HK-2 (cell line): ENCODE results near the gene MVB12B.
A peak's percentile ranks its signal among the peaks of the same experiment; 100 is the strongest.

Experiments used
- DNase-seq: peaks from one replicate; pipeline ENCODE4 v3.0.0-alpha.2; 2018; ENCODE audit not compliant: unreplicated experiment

The MVB12B gene

DNA sequence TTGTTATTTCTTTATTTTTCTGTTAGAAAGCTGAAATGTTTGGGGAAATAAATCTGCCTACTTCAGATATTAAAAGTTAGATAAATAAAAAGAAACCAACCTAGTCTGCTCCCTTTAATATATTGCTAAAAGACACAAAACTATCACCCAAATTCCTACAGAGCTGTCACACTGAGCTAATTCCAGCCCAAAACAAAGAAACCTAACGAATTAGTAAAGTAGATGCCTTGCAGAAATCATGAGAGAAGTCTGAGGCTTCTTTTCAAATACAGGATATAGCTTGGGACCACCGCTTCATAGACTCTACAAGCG, 164.9 kb downstream of the MVB12B start:
- DNase-seq, result no peak

DNA sequence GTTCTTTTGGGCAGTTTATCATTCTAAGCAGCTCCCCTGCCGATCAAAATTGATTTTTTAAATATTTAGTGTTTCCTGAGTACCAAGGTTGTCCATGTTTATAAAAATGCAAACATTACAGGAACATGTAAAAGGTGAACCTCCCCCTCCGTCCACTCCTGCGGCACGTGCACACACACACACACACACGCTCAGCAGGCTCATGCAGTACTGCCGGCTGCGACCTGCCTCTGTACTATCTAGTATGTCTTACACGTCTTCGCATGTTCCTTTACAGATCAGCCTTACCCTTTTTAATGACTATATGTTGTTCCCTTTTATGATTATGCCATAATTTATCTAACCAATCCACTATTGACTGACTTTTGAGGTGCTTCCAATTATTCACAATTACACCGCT, 165.3 kb downstream of the MVB12B start:
- DNase-seq, result no peak

DNA sequence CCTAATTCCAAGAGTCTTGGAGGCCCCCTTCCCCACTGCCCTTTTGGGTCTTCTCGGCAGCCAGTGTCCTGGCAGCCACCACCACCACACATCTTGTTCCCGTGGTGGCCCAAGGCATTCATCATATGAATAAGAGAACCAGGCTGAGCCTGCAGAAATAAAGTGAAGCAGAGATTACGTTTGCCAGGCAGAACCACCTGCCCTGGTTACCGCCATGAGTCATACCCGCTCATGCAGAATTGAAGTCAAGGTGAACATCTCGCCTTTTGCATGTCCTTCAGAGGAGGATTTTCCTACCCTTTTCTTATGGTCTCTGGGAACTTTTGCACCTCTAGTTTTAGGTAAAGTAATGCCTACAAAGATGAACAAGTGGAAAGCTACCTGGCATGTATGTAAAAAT, 167.6 kb downstream of the MVB12B start:
- no peak for DNase-seq

DNA sequence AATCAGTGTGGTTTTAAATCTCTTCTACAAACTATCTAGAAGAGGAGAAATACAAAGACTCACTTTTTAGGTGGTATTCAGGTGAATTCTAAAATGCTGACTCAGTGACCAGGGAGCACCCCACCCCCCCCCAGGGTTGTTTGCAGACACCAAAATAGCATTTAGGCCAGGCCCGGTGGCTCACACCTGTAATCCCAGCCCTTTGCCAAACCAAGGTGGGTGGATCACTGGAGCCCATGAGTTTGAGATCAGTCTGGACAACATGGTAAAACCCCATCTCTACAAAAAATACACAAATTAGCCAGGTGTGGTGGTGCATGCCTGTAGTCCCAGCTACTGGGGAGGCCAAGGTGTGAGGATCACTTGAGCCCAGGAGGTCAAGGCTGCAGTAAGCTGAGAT, 168.1 kb downstream of the MVB12B start:
- no peak for DNase-seq

DNA sequence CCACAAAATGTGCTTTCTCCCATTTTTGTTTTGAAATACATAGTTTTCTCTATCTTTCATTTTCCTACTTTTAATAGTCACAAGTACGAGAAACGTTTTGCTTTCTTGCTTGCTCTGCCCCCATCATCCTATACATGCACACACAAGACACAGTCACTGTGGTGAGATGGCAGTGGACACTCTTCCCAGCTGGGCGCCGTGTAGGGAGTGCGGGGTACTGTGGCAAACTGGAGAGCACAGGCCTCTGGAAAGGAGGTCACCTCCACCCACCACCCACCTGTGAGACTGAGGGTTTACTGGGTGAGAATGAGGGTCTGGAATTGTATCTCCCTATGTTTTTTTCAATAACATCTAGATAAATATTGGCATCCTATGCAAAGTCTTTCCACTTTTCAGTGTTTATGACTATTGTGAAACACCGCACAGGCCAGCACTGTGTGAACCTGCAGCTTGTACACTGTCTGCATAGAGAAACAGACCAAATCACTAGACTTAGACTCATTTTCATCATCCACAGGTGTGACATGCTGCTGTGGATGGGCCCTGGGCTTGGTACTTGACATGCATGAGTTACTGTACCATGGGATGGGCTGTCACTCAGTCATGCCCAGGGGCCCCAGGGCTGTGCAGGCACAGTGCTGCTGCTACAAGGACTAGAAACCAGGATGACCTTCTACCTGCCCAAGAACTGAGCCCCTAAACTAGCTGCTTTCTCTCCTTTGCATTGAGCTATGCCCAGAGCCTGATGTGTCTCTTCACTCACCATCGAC, 169.0 kb downstream of the MVB12B start:
- no peak for DNase-seq

DNA sequence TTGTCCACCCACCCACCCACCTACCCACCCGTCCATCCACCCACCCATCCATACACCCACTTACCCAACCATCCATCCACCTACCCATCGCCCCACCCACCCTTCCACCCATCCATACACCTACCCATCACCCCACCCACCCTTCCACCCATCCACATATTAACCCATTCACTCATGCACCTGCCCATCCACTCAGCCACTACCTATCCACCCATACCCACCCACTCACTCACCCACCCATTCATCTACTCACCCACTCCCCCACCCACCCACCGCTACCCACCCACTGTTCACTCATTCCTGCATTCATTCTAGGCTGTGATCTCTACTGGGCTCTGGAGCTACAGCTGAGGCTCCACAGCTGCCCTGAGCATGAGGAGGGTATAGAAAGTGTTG, 169.6 kb downstream of the MVB12B start:
- no peak for DNase-seq

DNA sequence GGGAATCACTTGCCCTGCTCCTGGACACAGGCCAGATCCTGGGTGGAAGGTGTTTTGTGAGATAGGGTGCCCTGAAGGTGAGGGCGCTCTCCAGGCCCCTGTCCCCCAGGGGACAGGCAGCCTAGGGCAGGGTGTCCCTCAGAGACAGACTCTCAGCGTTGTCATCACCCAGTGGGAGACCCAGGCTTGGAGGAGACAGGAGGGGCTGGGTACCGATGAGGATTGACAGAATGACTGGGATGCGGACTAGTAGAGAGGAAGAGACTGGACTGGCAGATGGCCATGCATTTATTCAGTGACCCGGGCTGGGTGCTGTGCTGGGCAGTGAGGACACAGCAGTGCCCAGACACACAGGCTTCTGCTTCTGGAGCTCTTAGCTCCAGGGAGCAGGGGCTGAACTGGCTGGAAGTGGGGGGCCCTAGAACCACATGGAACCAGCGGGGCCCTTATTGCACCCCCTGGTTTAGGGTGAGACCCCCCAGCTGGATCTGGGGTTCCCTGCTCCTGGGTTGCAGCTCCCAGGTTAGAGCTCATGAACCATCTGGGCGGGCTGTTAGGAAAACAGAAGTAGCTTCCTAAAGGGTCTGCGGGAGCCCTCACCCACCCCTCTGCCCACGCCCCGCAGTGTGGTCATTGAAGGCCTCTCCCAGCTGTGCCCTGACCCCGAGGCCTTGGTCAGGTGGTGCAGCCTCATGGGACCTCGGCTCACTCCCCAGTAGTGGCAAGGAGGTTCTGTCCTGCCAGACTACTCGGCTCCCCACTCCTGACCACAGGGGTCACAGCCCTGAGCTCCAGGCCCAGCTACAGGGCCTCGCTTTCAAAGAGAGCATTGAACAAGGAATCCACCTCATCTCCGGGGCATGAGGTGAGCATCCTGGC, 170.4 kb downstream of the MVB12B start:
- no peak for DNase-seq

DNA sequence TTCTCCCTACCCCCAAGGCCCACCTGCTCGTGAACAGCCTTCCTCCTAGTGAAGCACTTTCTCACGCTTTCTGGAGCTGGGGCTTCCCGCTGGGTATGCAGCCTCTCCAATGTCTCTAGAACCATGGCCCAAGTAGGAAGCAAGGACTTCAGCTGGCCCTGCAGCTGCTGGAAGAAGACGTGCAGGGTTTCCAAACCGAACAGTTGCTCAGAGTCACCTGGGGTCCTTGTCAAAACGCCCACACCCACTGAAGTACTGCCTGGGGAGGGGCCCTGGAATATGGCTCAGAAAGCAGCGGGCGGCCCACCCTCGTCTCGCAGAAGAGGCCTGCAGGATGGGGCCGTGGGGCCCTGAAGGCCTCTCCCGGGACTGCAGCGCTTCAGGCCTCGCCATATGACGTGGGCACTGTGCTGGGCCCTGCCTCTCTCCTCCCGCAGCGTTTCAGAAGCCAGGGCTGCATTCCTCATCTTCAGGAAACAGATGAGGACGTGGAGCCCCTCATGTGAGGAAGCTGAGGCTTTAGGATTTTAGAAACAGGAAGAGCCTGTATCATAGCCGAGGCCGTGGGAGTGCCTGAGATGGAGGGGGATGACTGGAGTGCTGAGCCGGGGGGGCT, 171.1 kb downstream of the MVB12B start:
- DNase-seq, result no peak

DNA sequence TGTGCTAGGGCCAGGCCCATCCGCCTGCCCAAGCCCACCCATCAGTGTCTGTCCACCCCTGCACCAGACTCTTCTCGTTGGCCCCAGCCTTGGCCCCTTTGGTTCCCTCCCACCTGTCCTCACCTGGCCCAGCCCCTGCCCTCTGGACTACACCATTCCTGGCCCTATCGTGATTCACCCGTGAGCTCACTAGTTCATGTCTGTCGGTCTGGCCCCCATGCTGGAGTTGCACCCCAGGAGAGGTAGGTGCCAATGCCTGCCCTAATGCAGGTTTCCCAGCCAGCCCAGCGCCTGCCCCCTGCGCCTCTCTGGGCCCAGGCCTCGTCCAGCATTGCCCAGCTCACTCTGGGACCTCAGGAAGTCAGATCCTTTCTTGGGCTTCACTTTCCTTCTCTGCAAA, 171.7 kb downstream of the MVB12B start:
- no peak for DNase-seq

DNA sequence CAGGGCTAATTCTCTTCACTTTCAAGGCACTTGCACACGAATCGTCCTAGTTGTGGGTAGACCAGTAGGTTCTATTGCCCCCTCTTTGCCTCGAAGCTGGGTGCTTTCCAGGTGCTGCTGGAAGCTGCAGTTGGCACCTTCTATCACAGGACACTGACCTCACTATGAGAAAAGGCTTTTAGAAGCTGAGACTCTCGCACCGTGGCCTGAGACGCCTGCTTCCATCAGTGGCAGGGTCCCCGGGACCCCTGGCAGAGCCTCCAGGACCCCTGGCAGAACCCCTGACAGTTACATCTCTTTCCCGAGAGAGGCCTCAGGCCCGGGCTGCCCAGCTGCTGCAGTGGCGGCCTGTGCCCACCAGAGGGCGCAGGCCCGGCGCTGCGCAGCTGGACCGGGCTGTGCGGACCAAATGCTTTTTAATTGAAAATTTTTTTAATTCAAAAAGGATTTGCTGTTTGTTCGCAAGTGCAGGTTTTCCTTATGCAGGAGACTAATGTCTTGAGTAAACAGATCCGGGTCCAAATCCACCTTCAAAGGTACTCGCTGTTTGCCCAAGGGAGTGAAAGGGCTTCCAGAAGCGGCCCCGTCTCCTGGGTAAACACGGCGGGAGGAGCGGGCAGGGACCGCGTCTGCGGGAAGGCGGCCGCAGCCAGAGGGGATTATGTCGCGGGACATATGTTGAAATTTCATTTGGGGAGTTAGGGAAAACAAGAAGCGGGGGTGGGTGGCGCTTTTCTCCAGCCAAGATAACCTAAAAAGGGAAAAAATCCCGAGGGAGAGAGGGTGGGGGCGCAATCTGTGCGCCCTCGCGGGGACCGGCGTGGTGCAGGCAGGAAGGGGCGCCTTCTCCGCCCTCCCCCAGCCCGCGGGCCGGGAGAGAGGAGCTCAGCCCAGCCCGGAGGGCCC, 172.6 kb downstream of the MVB12B start:
- peak; percentile 50 for DNase-seq

DNA sequence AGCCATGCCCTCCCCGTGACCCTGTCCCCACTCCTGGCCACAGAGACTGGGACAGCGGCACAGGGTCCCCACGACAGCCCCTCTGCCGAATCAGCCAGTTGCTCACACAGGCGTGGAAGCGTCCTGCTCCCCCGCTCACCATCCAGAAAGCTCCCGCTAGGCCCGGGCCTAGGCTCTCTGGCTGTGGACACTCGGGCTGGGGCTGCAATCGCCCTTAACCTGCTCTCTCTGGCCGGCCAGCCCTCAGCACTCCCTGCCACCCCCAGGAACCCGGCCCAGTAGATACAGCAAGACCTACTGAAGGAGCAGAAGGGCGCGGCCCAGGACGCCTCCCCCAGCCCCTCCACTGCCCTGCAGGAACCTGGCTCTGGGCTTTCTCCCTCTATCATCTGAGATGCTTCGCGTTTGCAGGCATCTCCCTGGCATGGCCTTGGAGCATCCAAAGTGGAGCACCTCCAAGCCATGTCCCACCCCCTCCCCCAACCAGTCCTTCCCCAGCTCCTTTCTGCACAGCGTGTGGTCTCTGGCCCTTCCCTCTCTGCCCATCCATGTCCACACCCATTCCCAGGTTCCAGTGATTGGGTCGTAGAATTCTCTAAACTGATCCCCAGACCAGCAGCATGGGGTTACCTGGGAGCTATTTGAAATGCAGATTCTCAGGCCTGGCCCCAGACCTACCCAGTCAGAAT, 173.4 kb downstream of the MVB12B start:
- no peak for DNase-seq

DNA sequence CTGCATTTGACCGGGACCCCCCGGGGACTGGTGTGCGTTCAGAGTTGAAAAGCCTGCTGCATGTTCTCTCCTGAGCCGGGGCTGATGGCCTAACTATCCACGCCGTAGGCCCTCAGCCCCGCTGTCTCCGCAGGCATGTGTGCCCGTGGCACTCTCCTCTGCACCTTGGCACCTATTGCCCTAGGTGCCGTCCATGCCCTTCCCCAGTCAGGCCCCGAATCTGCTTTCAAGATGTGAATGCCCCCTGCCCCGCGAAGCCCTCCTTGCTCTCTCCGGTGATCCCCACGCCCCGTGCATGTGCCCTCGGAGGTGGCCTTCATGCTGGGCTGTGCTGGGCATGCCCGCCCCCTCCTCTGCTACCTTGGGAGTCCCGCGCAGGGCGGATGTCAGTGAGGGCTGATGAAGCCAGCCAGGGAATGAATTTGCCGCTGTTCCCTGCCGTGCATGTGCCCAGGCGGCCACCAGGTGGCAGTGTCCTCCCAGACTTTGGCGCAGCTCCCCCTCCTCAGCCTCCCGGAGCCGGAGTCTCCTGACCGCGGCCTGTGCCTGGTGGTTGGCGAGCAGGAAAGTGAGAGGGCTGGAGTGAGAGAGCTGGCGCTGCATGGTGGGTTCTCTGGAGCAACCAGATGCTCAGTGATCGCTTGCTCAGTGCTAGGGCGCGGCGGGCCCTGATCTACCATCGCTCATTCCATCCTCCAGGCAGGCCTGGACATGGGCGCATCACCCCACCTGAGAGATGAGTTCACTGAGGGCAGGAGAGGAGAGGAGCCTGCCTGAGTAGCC, 174.2 kb downstream of the MVB12B start:
- peak; percentile 81 for DNase-seq

DNA sequence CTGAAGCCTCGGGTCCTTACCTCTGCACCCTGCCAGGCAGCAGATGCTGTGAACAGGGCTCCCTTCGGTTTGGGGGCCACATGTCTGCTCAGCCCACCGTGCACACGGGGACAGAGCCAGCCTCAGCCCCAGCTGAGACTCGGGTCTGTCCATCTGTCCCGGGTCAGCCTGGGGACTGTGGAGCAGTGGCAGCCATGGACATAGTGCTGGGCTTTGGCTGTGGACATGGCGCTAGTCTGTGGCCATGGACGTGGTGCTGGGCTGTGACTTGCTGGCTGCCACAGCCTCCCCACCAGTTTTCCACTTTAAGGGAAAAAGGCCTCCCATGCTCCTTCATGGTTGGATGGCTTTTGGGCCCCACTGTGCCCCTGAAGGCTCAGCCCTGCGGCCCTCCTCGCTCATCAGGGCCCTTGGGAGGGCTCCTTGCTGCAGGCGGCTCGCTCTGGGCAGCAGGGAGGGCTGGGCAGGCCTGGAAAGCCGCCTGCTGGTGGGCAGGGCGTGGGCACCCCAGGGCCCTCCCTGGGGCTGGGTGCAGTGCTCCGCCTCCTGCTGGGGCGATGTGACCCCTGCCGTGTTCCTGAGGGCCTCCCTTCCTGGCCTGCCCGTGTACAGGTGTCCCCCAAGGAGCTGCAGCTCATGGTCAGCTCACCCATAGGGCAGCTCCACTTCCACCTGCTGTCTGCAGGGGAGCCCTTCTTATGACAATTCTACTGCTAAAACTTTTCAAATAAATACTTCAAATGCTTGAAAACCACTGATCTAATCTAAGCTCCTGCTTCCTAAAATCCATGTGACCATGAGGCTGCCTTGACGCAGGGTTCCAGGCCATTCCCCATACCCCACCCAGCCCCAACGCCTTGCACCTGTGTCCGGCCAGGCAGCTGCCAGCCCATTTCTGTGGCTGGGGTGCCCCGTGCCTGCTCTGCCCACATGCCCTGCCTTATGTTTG, 175.0 kb downstream of the MVB12B start:
- DNase-seq, result no peak

DNA sequence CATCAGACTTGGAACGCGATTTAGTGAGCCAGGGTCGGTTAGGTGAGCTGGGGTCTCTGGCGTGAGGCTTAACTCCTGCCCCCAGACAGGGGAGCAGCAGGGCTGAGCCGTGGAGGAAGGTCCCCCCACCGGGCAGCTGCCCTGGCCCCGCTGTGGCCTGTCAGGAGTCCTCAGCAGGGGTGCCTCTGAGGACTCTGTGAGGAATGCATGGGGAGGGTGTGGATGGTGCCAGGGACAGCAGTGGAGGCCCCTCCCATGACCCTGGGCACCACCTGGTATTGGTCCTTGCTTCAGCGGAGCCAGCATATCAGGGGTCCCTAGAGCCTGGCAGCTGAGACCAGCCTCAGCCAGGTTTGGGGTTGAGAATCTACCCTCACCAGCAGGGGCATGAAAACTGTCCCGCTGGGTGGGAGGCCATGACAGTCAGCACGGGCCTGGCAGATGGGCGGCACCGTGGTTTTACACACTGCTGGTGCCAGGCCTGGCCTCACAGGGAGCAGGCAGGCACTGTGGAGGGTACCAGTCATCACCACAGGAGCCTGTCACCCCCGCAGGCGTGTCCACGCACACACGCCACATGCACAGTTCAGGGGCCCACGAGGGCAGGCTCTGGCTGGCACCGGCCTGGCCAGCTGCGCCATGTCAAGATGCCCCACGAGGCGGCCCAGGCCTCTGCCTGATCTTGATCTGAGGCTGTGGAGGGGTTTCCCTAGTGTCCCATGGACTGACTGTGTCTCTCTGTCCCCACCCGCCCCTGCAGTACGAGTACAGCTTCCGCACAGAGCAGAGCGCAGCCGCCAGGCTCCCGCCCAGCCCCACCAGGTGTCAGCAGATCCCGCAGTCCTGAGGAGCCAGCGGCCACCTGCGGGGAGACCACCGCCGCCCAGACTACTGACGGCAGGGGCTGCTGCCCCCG, 176.0 kb downstream of the MVB12B start:
- DNase-seq, result no peak

DNA sequence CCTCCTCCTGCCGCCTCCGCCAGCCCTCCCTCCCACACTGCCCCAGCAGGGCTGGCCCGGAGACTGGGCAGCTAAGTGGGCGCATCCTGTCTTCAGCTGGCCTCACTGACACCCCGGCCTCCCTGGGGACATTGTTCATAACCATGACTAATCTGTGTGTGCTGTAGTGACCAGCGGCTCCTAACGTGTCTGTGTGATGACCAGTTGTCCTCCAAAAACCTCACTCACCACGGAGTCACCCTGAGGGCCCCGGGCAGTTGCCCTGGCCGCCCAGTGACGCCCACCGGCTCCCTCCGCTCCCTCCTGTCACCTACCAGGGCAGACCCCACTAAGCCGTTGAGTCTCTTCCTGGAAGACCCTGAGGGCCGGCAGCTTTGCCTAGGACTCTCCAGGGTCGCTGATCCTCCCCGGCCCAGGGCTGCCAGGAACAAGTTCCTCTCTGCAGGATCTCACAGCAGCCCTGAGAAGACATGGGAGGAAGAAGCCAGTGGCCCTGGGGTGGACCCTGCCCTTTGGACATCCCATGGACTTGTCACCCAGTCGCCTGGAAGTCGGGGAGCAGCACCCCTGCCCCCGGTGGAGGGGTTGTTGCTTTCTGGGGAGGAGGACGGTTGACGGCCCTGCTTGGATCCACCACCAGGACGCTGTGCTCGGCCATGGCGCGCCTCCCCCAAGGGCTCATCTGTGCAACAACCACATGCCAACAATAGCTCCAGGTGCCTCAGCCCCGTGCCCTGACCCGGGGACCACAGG, 176.9 kb downstream of the MVB12B start:
- DNase-seq, result peak; percentile 29

DNA sequence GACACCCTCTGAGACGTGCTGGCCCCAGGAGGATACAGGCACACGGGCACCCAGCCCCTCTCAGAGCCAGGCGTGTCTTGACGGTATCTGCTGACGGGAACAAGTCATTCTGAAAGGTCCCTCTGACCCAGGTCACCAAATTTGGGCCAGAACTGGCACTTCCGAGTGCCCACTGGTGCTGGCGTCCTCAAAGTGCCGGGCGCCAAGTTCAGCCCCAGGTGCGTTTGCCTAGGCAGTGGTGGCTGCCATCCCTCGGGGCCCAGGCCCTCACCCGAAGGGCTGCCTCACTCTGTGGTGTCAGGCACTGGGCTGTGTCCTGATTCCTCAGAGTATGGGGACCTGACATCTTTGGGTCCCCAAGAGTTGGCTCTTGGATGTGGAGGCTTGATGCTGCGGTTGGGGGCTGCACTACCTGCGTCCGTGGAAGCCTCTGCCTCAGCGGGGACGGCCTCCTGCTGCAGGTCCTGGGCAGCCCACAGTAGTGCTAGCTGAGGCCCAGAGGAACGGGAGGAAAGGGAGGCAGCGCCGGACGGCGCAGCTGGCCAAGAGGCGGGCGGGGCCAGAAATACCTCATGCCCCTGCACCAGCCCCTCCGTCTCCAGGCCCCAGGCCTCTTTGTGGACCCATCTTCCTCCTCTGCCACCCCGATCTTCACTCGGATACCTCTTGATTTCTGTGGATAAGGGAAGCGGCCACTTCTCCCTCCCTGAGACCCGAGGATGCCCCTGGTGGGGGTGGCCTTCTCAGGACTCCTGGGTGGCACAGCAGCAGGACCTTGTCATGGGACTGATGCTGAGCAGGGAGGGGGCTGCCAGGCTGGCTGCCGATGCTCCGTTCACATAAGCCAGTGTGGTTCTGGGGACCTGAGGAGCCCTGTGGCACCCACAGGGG, 177.7 kb downstream of the MVB12B start:
- no peak for DNase-seq
